Stimulated activated CD4-positive, alpha-beta T cell treated with anti-CD3 and anti-CD28 coated beads, Interleukin-15, amount 100 ng/mL, for 48 hours (primary cell): Measurements from ENCODE around the gene TSPAN9.

Source experiments
- DNase-seq, 2 donors: peaks; one replicate each; pipeline ENCODE4 v3.0.0-alpha.2; 2020; ENCODE audit warnings: low read depth in 2 of 2

Gene TSPAN9

GRCh38 chr12:3076730-3077571, at the start of gene TSPAN9:
Gene TSPAN9, plus strand, starts transcription at chr12:3077379. Its CDS starts 123,815 bp downstream, at chr12:3201194.
- DNase-seq, result peak in 1 of 2 donors; percentile 49

- DNase-seq, result no peak
These were observed 49.1 kb upstream of the TSPAN9 start for GRCh38 chr12:3028108-3028507.

- DNase-seq, result no peak
These were observed 46.3 kb upstream of the TSPAN9 start for GRCh38 chr12:3030821-3031429.

- DNase-seq, result no peak
These were observed 45.0 kb upstream of the TSPAN9 start for GRCh38 chr12:3032161-3032560.

GRCh38 chr12:3032770-3033538, 44.2 kb upstream of the TSPAN9 start:
- DNase-seq, result no peak

GRCh38 chr12:3033539-3033867, 43.7 kb upstream of the TSPAN9 start:
- DNase-seq, result no peak

- DNase-seq, result peak; percentile 12 to 25
These were observed 43.0 kb upstream of the TSPAN9 start for GRCh38 chr12:3034067-3034750.

GRCh38 chr12:3035171-3035570, 42.0 kb upstream of the TSPAN9 start:
- DNase-seq, result no peak

- DNase-seq, result no peak
These were observed 41.1 kb upstream of the TSPAN9 start for GRCh38 chr12:3035815-3036702.

GRCh38 chr12:3036901-3037600, 40.1 kb upstream of the TSPAN9 start:
- no peak for DNase-seq

GRCh38 chr12:3038166-3038565, 39.0 kb upstream of the TSPAN9 start:
- DNase-seq, result no peak

- no peak for DNase-seq
These were observed 38.2 kb upstream of the TSPAN9 start for GRCh38 chr12:3038926-3039510.

GRCh38 chr12:3040026-3040656, 37.0 kb upstream of the TSPAN9 start:
- no peak for DNase-seq

- no peak for DNase-seq
These were observed 36.3 kb upstream of the TSPAN9 start for GRCh38 chr12:3040663-3041544.

GRCh38 chr12:3041558-3042164, 35.5 kb upstream of the TSPAN9 start:
- peak; percentile 25 to 40 for DNase-seq

GRCh38 chr12:3042394-3042793, 34.8 kb upstream of the TSPAN9 start:
- DNase-seq, result no peak

- DNase-seq, result no peak
These were observed 34.4 kb upstream of the TSPAN9 start for GRCh38 chr12:3042826-3043225.

- DNase-seq, result no peak
These were observed 33.8 kb upstream of the TSPAN9 start for GRCh38 chr12:3043406-3043805.
